ENCODE measurements around the gene PSIP1. TPM values are rescaled to one million over a fixed set of nuclear protein-coding genes. Genes with fewer than 3 reads are reported as not detected.

Gene PSIP1
- total and polyA plus RNA-seq, 2 of the 4 experiments (the other 2 are of a cell fraction), result 21.8 to 27.2 TPM

- ATAC-seq (ENCODE audit: low read depth) (no peak), DNase-seq (no peak)
- H4K5ac ChIP-seq (ENCODE audit: low read depth, low read length), result no peak overlapping the region
- H4K20me1 ChIP-seq (ENCODE audit: insufficient read depth, low read length), result peaks cover 2% of the 10 kb centered on the region; the same call in 1 of the 2 replicates
- no peak overlapping the region for H3K56ac ChIP-seq (ENCODE audit: extremely low read depth, insufficient read depth, low read length)
- ChIA-PET CTCF (no interaction called here), POLR2A (ENCODE audit: unreplicated experiment) (no interaction called here)
- no peak overlapping the region for H3K4me3 ChIP-seq (ENCODE audit: insufficient read depth, low read depth, low read length)
- H3K23ac ChIP-seq (ENCODE audit: low read depth, low read length), result no peak overlapping the region
- H2AK9ac ChIP-seq (replicated peaks; ENCODE audit: low read depth, low read length, poor library complexity), result no peak overlapping the region
- H2BK120ac ChIP-seq (ENCODE audit: low read depth, low read length), result no peak overlapping the region
- peaks cover 2% of the 10 kb centered on the region; the same call in 1 of the 2 replicates for H3K4me1 ChIP-seq (ENCODE audit: control insufficient read depth, insufficient read depth, low read length)
- H3K4me2 ChIP-seq (ENCODE audit: low read depth, low read length), result no peak overlapping the region
- H3K9me1 ChIP-seq (ENCODE audit: insufficient read depth, low read length), result no peaks in the 10 kb centered on the region
- H3K79me1 ChIP-seq (ENCODE audit: low read depth in 1 of 2, low read length in 2 of 2), result peaks cover 21 to 45% of the 10 kb centered on the region in 2 experiments
- H3K9me3 ChIP-seq (ENCODE audit: control insufficient read depth, insufficient read depth, low read length), result no peaks in the 10 kb centered on the region
- no peak overlapping the region for H2AK5ac ChIP-seq (ENCODE audit: low read depth, low read length)
- H2AFZ ChIP-seq (replicated peaks; ENCODE audit: low read length, poor library complexity), result no peak overlapping the region
- no peak overlapping the region for H2BK20ac ChIP-seq (ENCODE audit: low read depth, low read length)
- no peak overlapping the region for H2BK15ac ChIP-seq (ENCODE audit: low read depth, low read length)
- H3K27me3 ChIP-seq (ENCODE audit: control insufficient read depth, insufficient read depth, low read length), result no peaks in the 10 kb centered on the region
- H4K8ac ChIP-seq (ENCODE audit: low read depth in 2 of 2, low read length in 2 of 2), result no peak overlapping the region
- no peak for TF ChIP-seq MAZ (IDR thresholded peaks at IDR 0.05; ENCODE audit: borderline replicate concordance, low read depth, low read length)
- TF ChIP-seq MXI1 (IDR thresholded peaks at IDR 0.05; ENCODE audit: borderline replicate concordance, low read depth, low read length), result no peak
- TF ChIP-seq POLR2A (IDR thresholded peaks at IDR 0.05; ENCODE audit: low read depth, low read length), result no peak
- no peak for TF ChIP-seq CHD1 (IDR thresholded peaks at IDR 0.05; ENCODE audit: low read depth, low read length)
- no peak for TF ChIP-seq BHLHE40 (IDR thresholded peaks at IDR 0.05; ENCODE audit: low read depth, low read length)
- TF ChIP-seq ELK1 (IDR thresholded peaks at IDR 0.05; ENCODE audit: borderline replicate concordance, low read depth, low read length), result no peak
- no peak for TF ChIP-seq CEBPB (IDR thresholded peaks at IDR 0.05; ENCODE audit: low read depth, low read length)
- TF ChIP-seq MAFK (IDR thresholded peaks at IDR 0.05; ENCODE audit: low read depth, low read length), result no peak
- TF ChIP-seq NFE2L2 (IDR thresholded peaks at IDR 0.05; ENCODE audit: low read depth, low read length), result no peak
- no peak for TF ChIP-seq FOS (IDR thresholded peaks at IDR 0.05; ENCODE audit: low read depth, low read length)
- no peak for TF ChIP-seq RFX5 (IDR thresholded peaks at IDR 0.05; ENCODE audit: low read depth, low read length)
- TF ChIP-seq CTCF (conservative IDR thresholded peaks at IDR 0.05; ENCODE audit: low read depth, low read length), result no peak
- TF ChIP-seq RAD21 (IDR thresholded peaks at IDR 0.05; ENCODE audit: low read length), result no peak
- TF ChIP-seq RCOR1 (IDR thresholded peaks at IDR 0.05; ENCODE audit: insufficient replicate concordance, low read length), result no peak
- no peak for TF ChIP-seq SMC3 (IDR thresholded peaks at IDR 0.05; ENCODE audit: low read depth, low read length)
- no peak for TF ChIP-seq USF2 (IDR thresholded peaks at IDR 0.05; ENCODE audit: low read depth, low read length)
- WGBS, 2 experiments (ENCODE audit: extremely low coverage in 2 of 2, insufficient read length in 1 of 2), result no CpG with 5 or more reads among the region's 3 CpGs
- no peak overlapping the region for H2BK5ac ChIP-seq (ENCODE audit: low read depth, low read length, poor library complexity, severe bottlenecking)
- no peak overlapping the region for H3K4ac ChIP-seq (ENCODE audit: low read depth, low read length)
- H3K18ac ChIP-seq (ENCODE audit: low read depth, low read length), result no peak overlapping the region
- intact Hi-C loops (cut with micrococcal nuclease), result no loop called here
- dilution Hi-C loops (cut with HindIII; ENCODE audit: low sequenced_read_pairs, unreplicated experiment), result no loop called here
- in situ Hi-C loops (cut with MboI; ENCODE audit: low sequenced_read_pairs), result no loop called here
- no peak overlapping the region for H3K14ac ChIP-seq (replicated peaks; ENCODE audit: low read depth, low read length)
- peaks cover 5% of the 10 kb centered on the region for H3K36me3 ChIP-seq (ENCODE audit: control insufficient read depth, insufficient read depth, low read length)
- BruUV-seq (replicated peaks), result no TSS peak
- H3K27ac ChIP-seq (ENCODE audit: insufficient read depth, low read length), result no peak overlapping the region
- H3K9ac ChIP-seq (ENCODE audit: low read depth, low read length), result no peak overlapping the region
- no peak overlapping the region for H4K91ac ChIP-seq (ENCODE audit: insufficient read depth, low read depth, low read length)
These were observed 4.8 kb downstream of the PSIP1 start for GRCh38 chr9:15505921-15506320.
